CD4-positive, alpha-beta T cell treated with Interleukin-4 for 1 hour (primary cell): ENCODE measurements around the gene OSBPL8.

ENCODE experiments used
- DNase-seq, 2 donors: peaks; one replicate each; pipeline ENCODE4 v3.0.0-alpha.2; 2020 to 2022

OSBPL8 gene

GRCh38 chr12:76555231-76555767, 4.3 kb downstream of the OSBPL8 start:
- DNase-seq = no peak

- DNase-seq = no peak
Observed at GRCh38 chr12:76554405-76555230, 5.0 kb downstream of the OSBPL8 start.

DNA sequence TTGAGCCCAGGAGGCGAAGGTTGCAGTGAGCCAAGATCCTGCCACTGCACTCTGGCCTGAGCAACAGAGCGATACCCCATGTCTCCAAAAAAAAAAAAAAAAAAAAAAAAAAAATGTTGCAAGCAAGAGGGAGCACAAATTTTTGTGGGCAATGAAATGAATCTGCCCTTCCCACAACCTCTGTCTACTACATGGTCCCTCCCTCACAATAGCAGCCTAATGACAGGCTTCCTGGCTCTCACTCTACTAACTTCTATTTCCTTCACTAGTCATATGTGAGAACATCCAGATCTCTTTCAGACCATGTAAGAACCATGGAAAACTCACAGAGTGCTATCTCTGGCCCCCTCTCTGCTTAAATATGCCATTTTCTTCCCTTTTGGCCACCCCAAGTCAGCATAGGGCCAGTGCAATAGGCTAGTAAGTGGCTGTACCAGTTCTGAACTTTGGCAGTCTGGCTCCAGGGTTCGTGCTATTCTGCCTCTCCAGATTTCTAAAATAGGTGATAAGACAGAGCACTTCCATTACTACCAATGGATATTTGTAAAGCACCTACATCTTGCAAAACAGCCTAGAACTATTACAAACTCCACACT, 7.1 kb downstream of the OSBPL8 start:
- DNase-seq = no peak

- no peak for DNase-seq
Observed at GRCh38 chr12:76551482-76551888, 8.1 kb downstream of the OSBPL8 start.

GRCh38 chr12:76549131-76549530, 10.4 kb downstream of the OSBPL8 start:
- no peak for DNase-seq

DNA sequence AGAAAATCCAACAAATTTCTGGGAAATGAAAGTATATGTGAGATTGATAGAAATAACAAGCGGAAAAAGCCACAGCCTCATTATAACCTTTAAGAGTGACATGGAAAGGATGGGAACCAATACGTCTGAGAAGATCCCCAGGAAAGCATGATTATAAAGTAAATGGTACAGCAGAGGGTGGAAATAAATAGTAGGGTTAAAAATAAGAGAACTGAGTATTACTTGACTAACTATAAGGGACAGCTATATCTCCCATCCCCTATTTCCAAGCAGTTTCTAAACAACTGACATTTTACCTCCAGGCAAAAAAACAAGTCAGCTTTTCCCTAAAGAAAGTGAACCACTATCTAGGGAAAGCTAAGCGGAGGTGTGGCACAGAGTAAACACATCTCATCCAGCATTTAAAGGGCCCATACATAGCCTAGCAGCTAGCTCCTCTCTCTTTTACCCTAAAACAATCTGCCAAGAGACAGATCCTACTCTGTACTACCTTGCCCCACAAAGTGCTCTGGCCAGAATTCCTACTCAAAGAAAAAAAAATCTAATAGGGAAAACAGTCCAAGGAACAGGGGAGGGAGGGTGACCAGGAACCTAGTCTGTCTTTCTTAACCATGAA, 11.2 kb downstream of the OSBPL8 start:
- no peak for DNase-seq

DNA sequence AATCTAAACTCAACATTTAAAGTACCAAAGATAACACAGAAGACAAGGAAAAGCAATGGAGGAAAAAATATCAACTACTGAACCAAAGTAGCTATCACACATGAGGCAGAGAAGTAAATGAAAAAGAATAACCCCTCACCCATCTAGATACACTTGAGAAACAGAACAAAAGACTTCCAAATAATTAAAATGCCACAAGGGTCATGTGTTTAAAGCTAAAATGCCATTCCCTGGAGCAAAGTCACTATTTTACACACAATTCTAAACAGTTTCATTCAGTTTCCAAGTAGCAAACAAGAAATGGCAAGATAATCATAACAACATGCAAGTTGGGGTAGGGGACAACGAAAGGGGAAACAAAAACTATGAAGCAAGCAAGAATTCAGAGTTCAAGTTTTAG, 12.0 kb downstream of the OSBPL8 start:
- no peak for DNase-seq

DNA sequence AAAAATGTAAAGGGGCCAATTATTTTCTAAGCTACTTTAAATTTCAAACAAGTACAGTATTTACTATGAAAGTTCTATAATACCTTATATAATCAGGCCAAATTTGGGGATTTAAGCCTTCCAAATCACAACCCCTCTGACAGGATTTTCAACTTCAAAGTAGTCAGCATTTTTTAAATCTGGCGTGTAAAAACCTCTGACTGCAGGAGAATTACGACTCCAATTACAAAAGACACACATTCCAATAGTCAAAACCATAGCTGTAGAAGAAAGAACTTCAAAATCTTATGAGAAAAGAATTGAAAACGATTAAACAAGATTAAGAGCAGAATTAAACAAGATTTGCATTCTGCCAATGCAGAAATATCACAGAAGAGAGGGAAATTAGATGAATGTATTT, 12.7 kb downstream of the OSBPL8 start:
- no peak for DNase-seq

- no peak for DNase-seq
Observed at GRCh38 chr12:76545486-76545885, 14.1 kb downstream of the OSBPL8 start.

GRCh38 chr12:76544601-76545261, 14.8 kb downstream of the OSBPL8 start:
- DNase-seq = no peak

DNA sequence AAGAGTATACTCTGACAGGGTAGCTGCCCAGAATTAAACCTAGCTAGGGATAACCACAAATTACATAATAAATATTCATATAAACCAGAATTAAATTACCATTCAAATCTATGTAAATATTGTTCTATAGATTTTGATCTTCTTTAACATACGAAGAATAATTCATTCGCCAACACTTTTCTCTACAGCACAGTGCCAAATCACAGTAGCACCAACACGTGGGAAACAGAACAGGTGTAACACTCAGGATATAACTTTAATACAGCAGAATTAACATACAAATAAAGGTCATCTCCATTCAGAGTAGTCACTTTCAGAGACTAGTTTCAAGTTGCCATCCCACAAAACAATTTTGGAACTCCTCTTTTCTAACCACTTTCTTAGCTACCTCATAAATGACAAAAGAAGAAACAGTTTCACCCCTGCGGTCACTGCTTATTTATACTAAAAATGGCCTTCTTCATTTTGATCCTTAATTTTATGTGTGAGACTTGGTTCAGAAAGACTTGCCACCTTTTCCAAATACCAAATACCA, 15.7 kb downstream of the OSBPL8 start:
- DNase-seq = no peak

DNA sequence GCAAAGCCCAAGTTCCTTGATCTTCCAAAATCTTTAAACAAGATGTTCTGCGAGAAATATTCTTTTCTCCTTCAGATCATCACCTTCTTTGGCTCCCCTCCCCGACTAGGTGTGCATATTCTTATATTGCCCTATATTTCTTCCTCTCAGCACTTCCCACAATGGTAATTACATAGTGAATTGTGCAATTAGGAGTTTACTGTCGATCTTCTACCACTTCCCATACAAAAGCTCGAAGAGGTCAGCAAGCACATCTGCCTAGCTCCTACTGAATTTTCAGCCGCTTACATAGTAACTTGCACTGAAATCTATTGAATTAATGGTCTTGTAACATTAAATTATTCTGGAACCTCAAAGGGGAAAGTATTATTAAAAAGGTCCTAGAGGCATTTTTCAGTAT, 16.7 kb downstream of the OSBPL8 start:
- no peak for DNase-seq

- no peak for DNase-seq
Observed at GRCh38 chr12:76539727-76540126, 19.8 kb downstream of the OSBPL8 start.

- DNase-seq = no peak
Observed at GRCh38 chr12:76537923-76538322, 21.6 kb downstream of the OSBPL8 start.

- DNase-seq = no peak
Observed at GRCh38 chr12:76536546-76536945, 23.0 kb downstream of the OSBPL8 start.

GRCh38 chr12:76535170-76535569, 24.4 kb downstream of the OSBPL8 start:
- no peak for DNase-seq

GRCh38 chr12:76533331-76533730, 26.2 kb downstream of the OSBPL8 start:
- no peak for DNase-seq

- no peak for DNase-seq
Observed at GRCh38 chr12:76532520-76532919, 27.1 kb downstream of the OSBPL8 start.

- DNase-seq = no peak
Observed at GRCh38 chr12:76531056-76531455, 28.5 kb downstream of the OSBPL8 start.

- DNase-seq = no peak
Observed at GRCh38 chr12:76530516-76530915, 29.1 kb downstream of the OSBPL8 start.

GRCh38 chr12:76529226-76529918, 30.2 kb downstream of the OSBPL8 start:
- no peak for DNase-seq

GRCh38 chr12:76523408-76523807, 36.2 kb downstream of the OSBPL8 start:
- DNase-seq = no peak
